K562 (cell line): ENCODE results near the gene DGLUCY.

ENCODE experiments used
- ATF1 ChIP-seq, 2 experiments: fragments of 450-650 bp in 1 of 2; IDR thresholded peaks; 2 replicates each; pipeline ENCODE4 v1.6.1; 2016; ENCODE audit warnings: missing compliant biosample characterization in 1 of 2, missing genetic modification characterization in 1 of 2
- EP300 ChIP-seq: IDR thresholded peaks from 2 replicates; pipeline ENCODE4 v1.6.1; 2012; ENCODE audit warnings: low read length, improper control_type of control experiment
- HMGXB4 ChIP-seq: sonication (generic); formaldehyde crosslinking; IDR thresholded peaks from 2 replicates; pipeline ENCODE4 v1.8.1; 2023; ENCODE audit warnings: mild to moderate bottlenecking, missing genetic modification reagents
- HOMEZ ChIP-seq: fragments of 250-450 bp; sonication (Bioruptor Pico); IDR thresholded peaks from 2 replicates; pipeline ENCODE4 v1.4.0; 2020; ENCODE audit warnings: mild to moderate bottlenecking, moderate library complexity
- REST ChIP-seq, 2 experiments: fragments of 450-650 bp; formaldehyde crosslinking in 1 of 2; IDR thresholded peaks; 2 replicates each; pipeline versions ENCODE4 v1.4.0 to v1.6.1; 2014 to 2020; ENCODE audit warnings: mild to moderate bottlenecking in 2 of 2, borderline replicate concordance in 1 of 2, low read depth in 1 of 2
- RFX5 ChIP-seq: IDR thresholded peaks from 2 replicates; pipeline ENCODE4 v1.6.1; 2011; ENCODE audit warnings: low read depth, mild to moderate bottlenecking, improper control_type of control experiment, low read length

- TF ChIP-seq EP300 (no peak), HOMEZ (CRISPR knock-in tag) (no peak), RFX5 (no peak), REST (IDR thresholded peaks at IDR 0.05; ENCODE audit: borderline replicate concordance) (no peak), REST (CRISPR knock-in tag; IDR thresholded peaks at IDR 0.05; ENCODE audit: low read depth) (no peak), HMGXB4 (CRISPR knock-in tag) (no peak), ATF1 (CRISPR knock-in tag; IDR thresholded peaks at IDR 0.05) (no peak), ATF1 (tag; IDR thresholded peaks at IDR 0.05) (no peak)
These were observed 30.7 kb downstream of the DGLUCY start for GRCh38 chr14:91144425-91145145.
